Stimulated activated CD4-positive, alpha-beta T cell treated with anti-CD3 and anti-CD28 coated beads, Interleukin-1b, Interleukin-23, amount 100 ng/mL, for 1 hour (primary cell): ENCODE results near the gene TRPM3.
"Not testable (repeated sequence)": the region's sequence is repeated elsewhere in the genome, so short reads cannot be mapped to it uniquely, and the experiment has no call there.

Experiments used
- DNase-seq, 2 donors: peaks; one replicate each; pipeline ENCODE4 v3.0.0-alpha.2; 2020; ENCODE audit warnings: low read depth in 2 of 2

TRPM3 gene

DNA sequence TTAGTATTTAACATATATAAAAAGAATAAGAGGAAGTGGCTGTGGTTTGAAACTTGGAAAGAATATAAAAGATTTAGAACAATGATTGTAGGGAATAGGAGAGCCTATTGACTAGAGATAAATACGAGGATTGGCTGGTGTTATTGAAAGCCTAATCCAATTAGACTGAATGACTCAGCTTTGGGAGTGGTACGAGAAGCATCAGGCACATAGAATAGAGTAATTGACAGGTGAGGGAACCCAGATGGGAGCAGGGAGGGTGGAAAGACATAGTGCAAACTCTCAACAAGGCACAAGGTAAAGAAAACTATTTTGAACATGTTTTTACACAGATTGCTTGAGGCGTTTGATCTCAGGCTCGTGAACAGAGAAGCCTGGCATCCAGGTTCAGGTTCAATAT is 368.1 kb downstream of the TRPM3 start:
- DNase-seq = no peak

DNA sequence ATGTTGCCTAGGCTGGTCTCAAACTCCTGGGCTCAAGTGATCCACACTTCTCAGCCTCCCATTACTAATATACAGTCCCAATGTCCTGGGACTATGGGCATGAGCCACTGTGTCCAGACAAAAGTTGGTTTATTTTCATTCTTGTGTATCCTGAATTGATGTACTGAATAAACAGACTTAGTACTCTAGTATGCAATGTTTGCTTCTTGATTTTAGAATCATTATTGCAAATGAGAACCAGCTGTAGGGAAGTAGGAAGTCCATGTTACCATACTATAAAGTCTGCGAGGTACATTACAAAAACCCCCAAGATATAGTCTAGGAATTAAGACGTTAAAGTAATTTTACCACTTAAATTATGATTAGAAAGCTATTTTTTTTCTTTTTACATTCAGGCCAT is 372.4 kb downstream of the TRPM3 start:
- DNase-seq = no peak

DNA sequence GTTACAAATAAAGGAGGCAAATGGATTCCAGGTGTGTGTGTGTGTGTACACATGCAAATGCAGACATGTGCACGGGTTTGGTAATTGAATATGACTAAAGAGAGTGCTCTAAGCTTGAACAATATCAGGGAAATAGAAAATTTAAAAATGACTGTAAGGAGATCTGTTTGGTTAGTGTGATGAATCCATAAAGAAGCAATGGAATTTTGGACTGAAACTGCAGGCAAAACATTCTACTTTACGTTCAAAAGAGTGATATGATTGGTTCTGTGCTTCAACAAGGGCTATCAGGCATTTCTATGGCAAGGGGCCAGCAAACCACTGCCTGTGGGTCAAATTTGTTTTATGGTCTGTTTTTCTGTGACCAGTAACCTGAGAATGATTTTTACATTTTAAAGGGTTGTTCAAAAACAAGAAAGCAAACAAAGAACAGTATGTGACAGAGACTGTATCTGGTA is 374.1 kb downstream of the TRPM3 start:
- no peak for DNase-seq

DNA sequence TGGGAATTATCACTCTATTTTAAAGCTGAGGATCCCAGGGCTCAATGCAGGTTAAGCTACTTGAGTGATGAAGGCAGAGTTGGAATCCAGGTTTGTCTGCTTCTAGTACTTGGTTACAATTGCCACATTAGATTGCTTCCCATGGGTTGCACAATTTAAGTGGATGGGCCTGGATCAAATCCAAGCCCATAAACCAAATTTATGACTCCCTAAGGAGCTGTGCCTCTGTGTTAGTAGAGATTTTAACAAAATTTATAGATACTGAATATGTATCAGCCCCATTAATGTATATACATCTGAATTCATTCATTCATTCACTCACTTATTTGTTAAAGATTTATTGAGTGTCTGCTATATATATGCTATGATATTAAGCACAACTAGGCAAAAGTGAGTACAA is 374.7 kb downstream of the TRPM3 start:
- DNase-seq = no peak

DNA sequence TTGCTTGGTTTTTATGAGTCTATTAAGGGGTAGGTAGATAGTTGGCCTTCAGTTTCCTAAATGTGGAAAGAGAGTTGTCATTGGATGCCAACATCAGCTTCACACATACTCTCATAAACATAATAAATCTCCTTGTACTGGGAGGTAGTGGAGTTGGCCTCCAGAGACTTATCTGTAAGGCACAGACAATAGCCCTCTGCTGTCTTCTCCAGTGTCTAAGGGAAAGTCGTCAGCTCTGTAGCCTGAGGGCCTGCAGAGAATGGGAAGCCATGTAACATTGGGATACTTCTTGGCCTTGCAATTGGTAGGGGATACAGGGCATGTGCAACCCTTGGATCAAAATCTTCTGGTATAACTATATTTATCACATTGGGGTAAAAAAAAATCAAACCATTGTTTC is 375.1 kb downstream of the TRPM3 start:
- DNase-seq = no peak

DNA sequence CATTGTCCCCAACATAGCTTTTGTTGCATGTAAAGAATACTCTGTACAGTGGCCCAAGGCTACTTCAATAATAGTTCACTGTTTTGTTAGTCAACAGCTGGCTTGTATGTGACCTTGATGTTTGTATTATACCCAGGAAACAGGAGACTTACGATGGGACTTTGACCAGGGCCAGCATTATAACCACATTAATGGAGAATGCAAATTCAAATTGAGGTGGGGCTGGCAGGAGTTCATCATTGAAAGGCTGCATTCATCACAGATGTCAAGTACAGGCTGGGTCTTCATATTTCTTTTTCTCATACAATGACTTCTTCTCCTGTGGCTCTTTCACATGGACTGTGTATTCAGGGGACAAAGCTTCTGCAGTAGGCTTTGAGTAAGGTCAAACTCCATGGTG is 396.6 kb downstream of the TRPM3 start:
- DNase-seq = not testable (repeated sequence)

DNA sequence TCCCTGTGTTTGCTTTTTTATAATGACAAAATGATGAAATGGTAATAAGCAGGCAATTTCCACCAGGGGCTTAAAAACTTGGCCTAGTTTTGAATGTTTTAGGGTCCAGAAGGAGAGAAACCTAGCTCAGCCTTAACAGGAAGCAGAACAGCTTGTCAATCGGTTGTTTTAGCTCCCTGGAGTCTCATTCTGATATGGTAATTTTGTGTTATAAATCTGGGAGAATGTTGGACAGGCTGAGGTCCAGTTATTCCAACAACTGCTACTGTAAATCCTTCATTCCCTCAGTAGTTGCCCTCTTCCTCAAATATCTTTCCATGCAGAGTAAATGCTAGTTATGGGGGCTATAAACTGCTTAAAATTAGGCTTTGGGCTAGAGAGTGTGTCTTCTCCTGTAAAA is 397.4 kb downstream of the TRPM3 start:
- DNase-seq = not testable (repeated sequence)

DNA sequence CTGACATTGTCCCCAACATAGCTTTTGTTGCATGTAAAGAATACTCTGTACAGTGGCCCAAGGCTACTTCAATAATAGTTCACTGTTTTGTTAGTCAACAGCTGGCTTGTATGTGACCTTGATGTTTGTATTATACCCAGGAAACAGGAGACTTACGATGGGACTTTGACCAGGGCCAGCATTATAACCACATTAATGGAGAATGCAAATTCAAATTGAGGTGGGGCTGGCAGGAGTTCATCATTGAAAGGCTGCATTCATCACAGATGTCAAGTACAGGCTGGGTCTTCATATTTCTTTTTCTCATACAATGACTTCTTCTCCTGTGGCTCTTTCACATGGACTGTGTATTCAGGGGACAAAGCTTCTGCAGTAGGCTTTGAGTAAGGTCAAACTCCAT is 414.6 kb downstream of the TRPM3 start:
- not testable (repeated sequence) for DNase-seq

DNA sequence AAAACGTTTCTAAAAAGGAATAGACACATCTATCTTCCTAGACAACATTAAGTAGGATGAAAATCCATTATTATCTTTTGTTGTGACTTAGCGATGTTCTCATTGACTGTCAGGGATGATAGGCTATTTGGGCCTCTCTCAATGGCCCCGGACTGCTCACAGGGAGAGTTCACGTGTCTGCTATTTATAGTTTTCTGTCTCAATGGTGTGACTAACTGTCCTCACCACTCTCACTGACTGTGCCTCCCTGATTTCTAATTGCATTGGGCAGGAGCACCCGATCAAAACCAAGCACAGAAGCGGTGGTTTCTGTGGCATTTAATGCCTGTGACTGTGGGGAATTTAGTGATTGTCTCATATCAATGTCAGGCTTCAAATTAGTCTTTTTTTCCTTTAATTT is 420.3 kb downstream of the TRPM3 start:
- DNase-seq = no peak

DNA sequence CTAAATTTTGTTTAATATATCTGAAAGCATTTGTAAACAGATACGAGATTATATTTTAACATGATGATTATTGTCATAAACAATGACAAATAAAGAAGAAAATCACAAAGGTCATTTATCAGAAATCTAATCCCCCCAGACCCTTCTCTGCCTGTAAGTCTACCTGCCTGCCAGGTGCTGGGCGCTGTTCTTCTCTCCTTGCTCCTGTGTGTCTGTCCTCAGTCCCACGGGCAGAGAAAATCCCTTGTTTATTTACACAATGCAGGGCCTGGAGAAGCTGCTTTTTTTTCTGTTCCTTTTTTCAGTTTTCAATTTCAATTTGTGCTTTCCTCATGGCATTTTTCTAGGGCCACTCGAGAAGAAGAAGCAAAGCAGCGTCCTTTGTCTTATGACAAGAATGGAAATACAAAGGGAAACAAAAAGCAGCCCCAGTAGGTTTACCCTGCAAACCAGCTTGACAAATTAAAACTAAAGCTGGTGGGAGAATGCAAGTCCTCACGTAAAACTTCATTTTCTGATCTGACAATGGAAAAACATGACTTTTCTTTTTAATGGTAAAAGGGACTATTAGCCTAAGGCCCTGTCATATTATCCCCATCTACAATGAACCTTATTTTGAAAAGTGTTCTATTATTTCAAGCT is 424.6 kb downstream of the TRPM3 start:
- DNase-seq = no peak

DNA sequence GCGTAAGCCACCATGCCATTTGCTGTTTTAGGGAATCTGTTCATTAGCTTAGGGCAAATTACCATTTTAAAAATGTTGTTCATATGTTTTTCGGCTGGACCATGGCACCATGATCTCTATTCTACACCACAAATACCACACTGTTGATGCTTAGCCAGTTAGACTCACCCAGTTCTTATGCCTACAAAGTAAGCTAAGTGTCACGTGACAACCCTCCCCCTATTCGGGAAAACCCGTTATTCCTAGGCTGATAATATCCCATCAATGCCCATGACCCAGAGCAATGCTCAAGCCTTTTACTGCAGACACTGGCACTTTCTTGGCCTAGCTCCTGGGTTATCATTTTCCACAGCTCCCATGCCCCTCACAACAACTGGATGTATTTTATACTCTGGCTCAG is 426.7 kb downstream of the TRPM3 start:
- no peak for DNase-seq

DNA sequence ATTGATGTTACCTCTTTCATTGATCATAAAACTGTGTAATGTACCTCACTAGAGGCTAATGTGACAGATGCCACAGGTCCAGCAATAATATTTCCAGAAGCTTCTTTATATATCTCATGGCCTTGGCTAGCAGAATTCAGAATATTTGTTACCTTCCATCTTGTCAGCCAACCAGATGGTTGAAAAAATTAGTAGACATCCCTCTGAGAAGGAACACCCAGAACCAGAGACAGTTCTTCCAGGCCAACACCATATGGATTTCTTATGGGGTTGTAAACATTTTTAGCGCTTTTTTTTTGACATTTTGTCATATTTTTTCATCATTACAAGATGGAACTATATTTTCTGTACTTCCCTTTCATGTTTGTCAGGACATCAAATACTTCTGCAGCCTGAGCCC is 428.2 kb downstream of the TRPM3 start:
- DNase-seq = no peak

DNA sequence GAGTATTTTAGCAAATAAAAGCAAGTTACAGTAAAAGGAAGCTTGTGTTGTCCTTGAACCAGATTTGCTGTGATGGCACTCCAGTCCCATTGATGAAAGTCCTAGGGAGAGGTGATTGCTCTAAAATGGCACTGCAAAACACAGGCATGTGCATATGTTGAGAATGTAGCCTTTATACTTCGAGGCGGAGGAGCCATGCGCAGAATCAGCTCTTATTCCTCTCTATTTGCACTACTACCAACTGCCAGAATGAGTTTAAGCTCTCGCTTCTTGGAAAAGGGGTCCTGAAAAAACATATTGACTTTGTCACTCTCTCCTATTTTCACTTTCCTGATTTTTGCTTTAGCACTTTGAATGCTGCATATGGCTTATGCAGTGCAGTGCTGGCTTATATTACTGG is 429.0 kb downstream of the TRPM3 start:
- DNase-seq = no peak

DNA sequence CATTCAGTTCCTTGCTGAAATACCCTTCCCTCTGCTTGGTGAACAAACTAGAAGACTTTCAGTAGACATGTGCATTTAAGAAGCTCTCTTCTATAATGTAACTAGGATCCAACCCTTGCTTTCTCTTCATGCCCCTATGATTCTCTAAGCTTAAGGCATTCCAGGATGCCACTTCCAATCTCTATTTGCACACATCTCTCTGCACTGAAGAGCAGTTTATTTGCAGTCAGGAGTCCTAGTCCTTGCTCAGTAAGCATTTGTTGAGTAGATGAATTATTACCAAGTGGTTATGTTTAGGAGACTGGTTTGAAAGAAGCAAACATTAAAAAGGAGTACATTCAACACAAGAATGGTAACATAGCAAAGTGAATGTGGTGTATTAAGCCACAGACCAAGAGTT is 432.7 kb downstream of the TRPM3 start:
- no peak for DNase-seq

DNA sequence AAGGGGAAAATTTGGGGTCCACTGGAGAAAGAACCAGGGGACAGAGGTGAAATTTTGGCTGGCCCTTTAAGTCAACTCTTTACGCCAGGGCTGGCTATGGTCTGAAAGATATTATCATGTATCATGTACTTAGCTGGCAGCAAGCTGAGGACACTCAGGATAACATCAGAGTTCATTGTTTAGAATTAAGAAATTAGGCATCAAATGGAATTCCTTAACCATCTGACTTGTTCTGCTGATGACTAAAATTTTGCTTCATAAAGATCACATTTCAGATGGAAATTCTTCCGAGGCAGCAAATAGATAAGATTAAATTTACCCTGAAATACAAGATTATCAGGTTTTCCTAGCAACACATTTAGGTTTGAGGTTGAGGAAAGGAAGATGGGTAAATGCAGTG is 437.6 kb downstream of the TRPM3 start:
- DNase-seq = no peak

DNA sequence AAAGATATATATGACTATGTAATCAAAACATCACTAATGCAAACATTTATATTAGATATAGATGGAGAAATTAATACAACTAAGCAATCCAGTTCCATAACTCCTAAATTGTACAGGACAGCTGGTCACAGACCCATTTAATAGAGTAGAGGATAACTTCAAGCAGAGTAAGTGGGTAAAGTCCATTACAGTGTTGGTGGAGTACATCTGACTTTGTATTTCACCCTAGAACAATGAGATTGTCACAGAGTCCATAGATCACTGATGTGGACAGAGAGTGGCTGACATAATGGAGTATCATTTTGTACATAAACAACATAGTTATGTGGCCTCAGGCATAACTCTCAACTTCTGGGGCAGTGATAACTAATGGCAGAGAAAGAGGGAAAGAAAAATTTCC is 439.1 kb downstream of the TRPM3 start:
- no peak for DNase-seq

DNA sequence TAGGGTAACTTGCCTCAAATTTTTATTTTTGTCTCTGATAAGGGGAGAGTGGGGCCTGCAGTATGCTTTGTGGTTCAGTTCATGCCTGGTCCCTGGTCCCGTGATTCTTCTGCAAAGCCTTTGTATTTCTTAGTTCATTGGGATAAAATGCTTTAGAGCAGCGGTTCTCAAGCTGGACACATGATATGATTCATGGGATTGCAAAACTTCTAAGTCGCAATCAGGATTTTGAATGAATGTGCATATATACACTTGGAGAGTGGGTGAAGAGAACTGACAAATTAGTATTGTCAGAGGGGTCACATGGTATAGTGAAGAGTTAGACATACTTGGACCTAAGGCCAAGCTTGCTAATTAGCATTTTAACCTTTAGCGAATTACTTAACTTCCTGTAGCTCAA is 441.6 kb downstream of the TRPM3 start:
- no peak for DNase-seq

DNA sequence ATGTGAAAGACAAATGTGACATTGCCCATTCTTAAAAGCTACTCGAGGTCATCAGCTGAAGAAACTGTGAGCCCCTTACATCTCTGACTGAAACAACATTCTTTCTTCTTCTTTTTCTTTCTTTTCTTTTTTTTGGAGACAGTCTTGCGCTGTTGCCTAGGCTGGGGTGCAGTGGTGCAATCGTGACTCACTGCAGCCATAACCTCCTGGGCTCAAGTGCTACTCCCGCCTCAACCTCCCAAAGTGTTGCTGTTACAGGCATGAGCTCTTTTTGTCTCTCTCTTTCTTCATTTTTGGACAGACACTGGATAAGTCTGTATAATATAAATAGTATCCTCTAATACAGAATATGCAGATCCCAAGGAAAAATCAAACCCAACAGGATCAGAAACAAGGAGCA is 443.3 kb downstream of the TRPM3 start:
- DNase-seq = no peak

DNA sequence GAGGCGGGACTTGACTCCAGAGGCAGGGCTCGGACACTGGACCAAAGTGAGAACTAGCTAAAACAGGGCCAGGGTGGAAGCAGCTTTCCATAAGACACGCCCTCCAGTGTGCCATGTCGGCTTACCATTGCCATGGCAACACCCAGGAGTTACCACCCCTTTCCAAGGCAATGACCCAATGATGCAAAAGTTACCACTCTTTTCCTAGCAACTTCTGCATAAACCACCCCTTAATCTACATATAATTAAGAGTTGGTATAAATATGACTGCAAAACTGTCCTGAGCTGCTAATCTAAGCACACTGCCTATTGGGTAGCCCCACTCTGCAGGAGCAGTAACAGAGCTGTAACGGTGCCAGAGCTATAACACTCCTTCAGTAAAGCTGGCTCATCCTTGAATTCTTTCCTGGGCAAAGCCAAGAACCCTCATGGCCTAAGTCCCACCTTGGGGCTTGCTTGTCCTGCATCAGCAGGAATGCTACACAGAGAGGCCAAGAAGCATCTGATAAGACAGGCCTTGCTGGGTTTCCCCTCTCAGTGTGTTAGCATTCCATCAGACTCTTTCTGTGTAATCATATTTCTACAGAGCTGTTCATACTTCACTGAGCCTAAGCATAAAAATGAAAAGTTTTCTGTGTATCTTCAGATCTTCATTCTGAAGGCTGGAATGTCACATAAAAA is 444.2 kb downstream of the TRPM3 start:
- DNase-seq = no peak

DNA sequence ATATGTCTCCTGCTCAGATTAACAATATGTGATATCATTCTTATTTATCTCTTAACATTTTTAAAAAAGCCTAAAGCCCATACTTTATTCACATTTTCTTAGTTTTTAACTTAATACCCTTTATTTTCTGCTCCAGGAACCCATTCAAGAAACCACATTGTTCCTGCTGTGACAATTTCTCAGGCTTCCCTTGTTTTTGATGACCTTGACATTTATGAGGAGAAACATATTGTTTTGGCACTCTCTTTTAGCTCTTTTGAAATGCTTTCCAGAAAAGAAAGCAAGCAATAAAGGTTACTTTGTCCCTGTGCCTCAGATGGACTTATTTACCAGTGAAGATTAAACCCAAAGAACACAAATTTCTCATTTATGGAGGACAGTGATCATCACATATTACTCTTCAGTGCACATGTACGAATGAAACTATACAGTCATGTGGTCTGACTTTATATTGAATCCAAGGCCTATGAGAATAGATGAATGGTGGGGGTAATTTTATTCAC is 445.5 kb downstream of the TRPM3 start:
- DNase-seq = no peak

DNA sequence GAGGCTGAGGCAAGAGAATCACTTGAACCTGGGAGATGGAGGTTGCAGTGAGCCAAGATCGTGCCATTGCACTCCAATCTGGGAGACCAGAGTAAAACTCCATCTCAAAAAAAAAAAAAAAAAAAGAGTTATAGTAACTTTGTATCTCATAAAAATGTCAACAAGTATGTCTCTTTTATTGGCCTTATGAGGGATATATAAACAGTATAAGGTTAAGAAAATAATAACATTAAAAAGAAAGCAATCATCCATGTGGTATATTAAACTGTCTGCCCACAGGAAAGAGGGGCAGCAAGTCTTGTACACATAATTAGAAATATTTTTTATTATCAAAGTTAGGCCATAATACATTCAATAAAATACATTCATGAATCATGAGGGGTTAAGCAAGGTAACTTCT is 447.6 kb downstream of the TRPM3 start:
- DNase-seq = no peak

DNA sequence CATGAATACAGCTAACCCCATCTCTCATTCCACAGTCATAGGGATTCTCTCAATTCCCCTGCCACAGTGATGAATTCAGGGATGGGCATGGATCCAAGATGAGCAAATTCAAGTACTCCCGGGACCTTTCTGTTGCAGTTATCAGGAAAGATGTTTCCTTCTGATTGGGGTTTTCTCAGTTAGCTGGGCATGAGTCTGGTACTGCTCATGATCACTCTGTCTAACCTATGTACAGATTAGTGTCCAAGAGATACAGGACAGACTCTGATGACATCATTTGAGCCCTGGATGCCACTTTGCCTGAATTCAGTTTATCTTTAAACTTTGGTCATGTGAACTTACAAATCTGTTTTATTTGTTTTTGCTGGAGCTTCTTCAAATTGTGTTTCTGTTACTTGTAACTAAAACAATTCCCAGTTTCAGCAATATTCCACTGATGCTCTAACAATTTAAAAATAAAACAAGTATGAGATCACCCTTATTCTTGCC is 449.2 kb downstream of the TRPM3 start:
- DNase-seq = no peak

DNA sequence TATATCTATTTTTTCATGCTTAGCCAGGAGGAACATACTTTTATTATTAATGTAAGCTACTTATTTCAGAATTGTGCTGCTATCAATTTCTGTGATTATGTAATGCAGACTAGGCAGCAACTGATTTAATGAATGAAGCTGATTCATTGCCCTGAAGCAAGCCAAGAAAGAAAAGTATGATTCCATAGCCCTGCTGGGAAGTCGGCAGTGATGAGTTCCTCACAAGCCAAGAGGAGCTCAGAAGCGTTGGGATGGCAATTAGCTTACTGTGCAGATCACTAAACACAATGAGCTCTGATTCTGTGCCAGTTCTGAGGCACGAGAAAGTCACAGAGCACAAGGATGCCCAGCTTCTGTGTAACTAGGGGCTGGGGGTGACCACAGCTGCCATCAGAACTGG is 452.7 kb downstream of the TRPM3 start:
- no peak for DNase-seq
